GM12873 (cell line): ENCODE measurements around the gene ZNF157.

Source experiments
- TF ChIP-seq, protein P1 (sequence below): IDR thresholded peaks from 2 replicates; pipeline ENCODE4 v1.5.1; 2012; ENCODE audit warnings: low read depth, mild to moderate bottlenecking, moderate library complexity, low read length, control low read depth; ENCODE audit not compliant: insufficient read depth; ENCODE audit errors: missing control alignments

The ZNF157 gene

DNA sequence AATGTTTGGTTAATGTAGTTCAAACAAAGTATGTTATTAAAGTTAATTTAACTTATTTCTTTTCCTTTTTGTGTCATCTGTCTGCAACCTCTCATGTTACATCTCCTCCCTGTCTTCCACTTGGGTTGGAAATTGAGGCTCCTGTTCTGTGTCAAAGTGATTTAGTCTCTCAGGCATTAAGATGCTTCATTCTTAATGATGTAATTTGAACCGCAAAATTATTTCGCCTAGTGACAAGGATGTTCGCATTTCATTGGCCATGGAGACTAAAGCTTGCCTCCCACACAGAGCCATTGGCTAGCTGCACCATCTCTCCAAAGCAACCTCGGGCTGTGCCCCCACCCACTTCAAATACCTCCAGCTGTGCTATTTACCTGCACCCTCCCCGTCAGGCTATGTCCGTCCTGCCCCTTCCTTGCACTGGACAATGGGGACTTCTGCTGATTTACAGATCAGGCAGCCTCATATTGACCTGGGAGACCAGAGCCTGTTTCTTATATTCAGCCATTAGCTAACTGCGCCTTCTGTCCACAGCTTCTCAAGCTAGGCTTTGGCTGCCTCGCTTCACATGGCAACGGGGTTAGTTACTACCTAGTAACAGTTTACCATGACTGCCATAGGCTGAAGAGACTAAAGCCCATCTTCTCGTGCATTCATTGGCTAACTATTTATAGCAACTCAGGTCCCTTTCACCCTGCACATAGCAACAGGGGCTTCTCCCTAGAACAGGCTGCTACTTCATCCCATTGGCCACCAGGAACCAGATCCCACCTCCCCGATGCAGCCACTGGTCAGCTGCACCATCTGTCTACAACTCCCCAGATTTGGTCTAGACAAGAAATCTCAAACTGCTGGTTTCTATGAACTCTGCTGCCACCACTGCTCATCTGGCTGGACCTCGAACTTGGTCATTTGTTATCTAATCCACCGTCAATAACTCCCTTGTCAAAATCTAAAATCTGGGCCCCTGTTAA lies 8.6 kb upstream of the ZNF157 start:
- TF ChIP-seq, protein P1, sequence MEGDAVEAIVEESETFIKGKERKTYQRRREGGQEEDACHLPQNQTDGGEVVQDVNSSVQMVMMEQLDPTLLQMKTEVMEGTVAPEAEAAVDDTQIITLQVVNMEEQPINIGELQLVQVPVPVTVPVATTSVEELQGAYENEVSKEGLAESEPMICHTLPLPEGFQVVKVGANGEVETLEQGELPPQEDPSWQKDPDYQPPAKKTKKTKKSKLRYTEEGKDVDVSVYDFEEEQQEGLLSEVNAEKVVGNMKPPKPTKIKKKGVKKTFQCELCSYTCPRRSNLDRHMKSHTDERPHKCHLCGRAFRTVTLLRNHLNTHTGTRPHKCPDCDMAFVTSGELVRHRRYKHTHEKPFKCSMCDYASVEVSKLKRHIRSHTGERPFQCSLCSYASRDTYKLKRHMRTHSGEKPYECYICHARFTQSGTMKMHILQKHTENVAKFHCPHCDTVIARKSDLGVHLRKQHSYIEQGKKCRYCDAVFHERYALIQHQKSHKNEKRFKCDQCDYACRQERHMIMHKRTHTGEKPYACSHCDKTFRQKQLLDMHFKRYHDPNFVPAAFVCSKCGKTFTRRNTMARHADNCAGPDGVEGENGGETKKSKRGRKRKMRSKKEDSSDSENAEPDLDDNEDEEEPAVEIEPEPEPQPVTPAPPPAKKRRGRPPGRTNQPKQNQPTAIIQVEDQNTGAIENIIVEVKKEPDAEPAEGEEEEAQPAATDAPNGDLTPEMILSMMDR, result peak; percentile 18

DNA sequence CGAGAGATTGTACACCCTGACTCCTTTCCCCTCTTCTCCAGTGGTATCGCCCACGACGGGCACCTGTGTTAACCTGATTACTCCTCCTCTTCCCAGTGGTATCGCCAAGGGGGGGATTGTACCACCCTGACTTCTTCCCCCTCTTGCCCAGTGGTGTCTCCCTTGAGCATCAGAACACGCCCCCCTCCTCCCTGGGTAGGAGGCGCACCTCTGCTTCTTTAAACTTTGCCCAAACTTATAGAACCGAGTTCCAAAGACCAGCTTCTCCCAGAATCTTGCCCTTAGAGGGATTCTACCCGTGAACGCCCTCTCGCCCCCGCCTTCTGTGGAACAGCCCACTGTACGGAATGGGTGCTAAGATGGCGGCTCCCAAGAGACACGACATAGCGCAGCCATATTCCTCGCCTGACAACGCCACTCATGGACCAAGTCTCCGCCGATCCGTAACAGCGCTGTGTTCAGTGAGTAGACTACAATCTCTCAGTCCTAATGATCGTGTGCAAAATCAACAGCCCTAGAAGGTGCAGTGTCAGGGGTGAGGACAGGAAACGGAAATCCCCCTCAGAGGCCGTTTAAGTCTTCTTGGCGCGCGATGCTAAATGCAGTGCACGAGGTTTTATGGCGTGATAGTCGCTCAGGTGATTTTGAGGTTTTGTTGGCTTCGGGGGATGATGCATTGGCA lies 4.2 kb upstream of the ZNF157 start:
- TF ChIP-seq, protein P1, result peak; percentile 1

DNA sequence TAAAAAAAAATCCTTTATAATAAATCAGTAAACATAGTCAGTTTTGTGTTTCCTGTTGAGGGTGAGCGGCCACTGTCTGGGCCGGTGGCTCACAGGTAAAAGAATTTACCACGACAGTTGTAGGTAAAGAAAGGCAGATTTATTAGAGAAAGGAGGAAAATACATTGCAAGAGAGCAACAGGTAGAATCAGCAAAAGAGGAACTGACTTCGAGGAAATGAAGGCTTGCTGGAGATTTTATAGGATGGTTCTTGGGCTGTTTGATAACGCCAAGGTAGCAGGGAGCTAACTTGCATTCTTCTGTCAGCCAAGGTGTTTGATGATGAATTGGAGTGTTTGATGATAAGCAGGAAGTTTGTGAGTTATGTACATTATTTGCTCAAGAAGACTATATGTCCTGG lies 2.8 kb downstream of the ZNF157 start:
- TF ChIP-seq, protein P1, result no peak

DNA sequence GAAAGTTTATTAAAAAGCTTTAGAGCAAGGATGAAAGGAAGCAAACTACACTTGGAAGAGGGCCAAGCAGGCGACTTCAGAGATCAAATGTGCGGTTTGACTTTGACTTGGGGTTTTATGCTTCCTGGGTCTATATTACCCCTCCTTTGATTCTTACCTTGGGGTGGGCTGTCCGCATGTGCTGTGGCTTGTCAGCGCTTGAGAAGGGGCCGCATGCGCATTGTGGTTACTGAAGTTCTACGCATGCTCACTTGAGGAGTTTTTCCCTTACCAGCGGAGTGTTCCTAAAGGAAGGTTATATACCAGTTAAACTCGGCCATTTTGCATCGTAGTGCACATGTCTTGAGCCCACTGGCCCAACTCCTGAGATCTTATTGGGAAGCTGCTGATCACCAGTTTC lies 9.9 kb downstream of the ZNF157 start:
- TF ChIP-seq, protein P1, result no peak

DNA sequence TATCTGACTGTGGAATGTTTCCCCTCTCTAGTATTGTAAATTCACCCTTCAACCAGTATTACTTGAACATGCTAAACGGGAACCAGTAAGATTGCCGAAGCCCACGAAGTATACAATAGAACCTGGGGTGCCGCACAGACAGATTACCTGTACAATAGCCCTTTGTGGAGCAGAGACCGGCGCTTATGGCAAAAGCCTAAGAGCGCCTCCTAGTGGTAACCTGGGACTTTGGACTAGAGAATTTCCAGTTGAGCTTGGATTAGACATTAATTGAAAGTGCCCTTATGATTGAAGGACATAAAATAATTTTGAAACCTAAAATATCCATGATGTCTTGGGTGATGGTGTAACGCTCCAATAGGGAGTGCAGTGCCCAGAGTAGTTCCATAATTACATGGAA lies 14.1 kb downstream of the ZNF157 start:
- TF ChIP-seq, protein P1, result peak; percentile 80

DNA sequence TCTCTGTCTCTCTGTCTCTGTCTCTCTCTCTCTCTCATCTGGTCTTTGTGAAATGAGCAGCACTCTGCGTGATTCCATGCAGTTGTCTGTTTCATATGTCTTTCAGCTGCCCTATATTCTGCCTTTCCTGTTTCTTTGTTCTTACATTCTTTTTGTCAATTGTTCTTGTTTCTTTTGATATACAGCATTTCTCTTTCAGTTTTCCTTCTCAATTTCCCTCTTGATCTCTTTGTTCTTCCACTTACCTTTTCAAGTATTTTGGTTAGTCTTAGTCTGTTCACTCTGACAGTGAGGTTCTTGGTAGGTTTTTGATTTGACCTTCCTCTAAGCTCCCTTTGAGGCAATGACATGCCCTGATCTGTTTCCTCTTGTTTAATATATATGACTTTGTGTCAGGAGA lies 20.4 kb downstream of the ZNF157 start:
- TF ChIP-seq, protein P1, result no peak

DNA sequence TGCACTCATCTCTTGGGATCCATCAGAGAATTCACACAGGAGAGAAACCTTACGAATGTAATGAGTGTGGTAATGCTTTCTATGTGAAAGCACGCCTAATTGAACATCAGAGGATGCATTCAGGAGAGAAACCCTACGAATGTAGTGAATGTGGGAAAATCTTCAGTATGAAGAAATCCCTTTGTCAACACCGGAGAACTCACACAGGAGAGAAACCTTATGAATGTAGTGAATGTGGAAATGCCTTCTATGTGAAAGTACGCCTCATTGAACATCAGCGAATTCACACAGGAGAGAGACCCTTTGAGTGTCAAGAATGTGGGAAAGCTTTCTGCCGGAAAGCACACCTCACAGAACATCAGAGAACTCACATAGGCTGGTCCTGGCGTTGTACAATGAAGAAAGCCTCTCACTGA lies 42.8 kb downstream of the ZNF157 start:
- TF ChIP-seq, protein P1, result no peak
